Stomach (tissue), 4 donors: Measurements from ENCODE around the gene ZACN.

Experiments used
- EP300 ChIP-seq: sonication (generic); formaldehyde crosslinking; IDR thresholded peaks from one replicate; pipeline ENCODE4 v1.6.1; 2017; ENCODE audit warnings: antibody characterized with exemption
- POLR2A ChIP-seq, 4 donors: fragments of 450-650 bp; IDR thresholded peaks; one replicate each; pipeline ENCODE4 v1.6.1; 2016; ENCODE audit warnings: antibody characterized with exemption in 4 of 4, control low read depth in 2 of 4, mild to moderate bottlenecking in 1 of 4, moderate library complexity in 1 of 4
- POLR2AphosphoS5 ChIP-seq, 3 donors: sonication (generic); formaldehyde crosslinking; IDR thresholded peaks; one replicate each; pipeline ENCODE4 v1.6.1; 2016; ENCODE audit warnings: antibody characterized with exemption in 3 of 3
- TF ChIP-seq, protein P1 (sequence below), 7 experiments: fragments of 450-650 bp in 4 of 7; fragments of 200-600 bp in 3 of 7; sonication (generic) in 3 of 7; IDR thresholded peaks; one replicate each; pipeline ENCODE4 v1.5.1; 2016 to 2019; ENCODE audit warnings: antibody characterized with exemption in 7 of 7, control low read depth in 2 of 7, mild to moderate bottlenecking in 1 of 7

DNA sequence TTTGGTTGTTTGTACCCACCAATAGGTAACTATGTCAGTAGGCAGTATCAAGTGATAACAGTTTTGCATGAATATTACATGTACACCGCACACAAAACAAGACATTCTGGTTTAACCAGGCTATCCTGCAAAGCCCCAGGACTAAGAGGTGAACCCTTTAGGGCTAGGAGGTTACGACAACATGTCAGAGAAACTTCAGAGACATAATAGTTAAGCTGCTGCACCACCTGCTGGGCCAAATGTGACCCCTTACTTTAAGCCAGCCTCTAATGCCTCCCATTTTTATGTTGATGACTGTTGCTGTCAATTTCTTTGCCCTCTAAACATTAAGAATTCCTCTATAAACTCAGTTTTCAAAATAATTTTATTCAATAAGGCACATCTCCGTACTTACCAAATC is 22.1 kb upstream of the ZACN start:
- TF ChIP-seq, protein P1, sequence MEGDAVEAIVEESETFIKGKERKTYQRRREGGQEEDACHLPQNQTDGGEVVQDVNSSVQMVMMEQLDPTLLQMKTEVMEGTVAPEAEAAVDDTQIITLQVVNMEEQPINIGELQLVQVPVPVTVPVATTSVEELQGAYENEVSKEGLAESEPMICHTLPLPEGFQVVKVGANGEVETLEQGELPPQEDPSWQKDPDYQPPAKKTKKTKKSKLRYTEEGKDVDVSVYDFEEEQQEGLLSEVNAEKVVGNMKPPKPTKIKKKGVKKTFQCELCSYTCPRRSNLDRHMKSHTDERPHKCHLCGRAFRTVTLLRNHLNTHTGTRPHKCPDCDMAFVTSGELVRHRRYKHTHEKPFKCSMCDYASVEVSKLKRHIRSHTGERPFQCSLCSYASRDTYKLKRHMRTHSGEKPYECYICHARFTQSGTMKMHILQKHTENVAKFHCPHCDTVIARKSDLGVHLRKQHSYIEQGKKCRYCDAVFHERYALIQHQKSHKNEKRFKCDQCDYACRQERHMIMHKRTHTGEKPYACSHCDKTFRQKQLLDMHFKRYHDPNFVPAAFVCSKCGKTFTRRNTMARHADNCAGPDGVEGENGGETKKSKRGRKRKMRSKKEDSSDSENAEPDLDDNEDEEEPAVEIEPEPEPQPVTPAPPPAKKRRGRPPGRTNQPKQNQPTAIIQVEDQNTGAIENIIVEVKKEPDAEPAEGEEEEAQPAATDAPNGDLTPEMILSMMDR (IDR thresholded peaks at IDR 0.05): no peak
- TF ChIP-seq POLR2A (IDR thresholded peaks at IDR 0.05) (no peak), EP300 (no peak), POLR2AphosphoS5 (IDR thresholded peaks at IDR 0.05) (no peak)
